Renal cortical epithelial cell (primary cell): Measurements from ENCODE around the gene CDKAL1. TPM values are rescaled to one million over a fixed set of nuclear protein-coding genes. Genes with fewer than 3 reads are reported as not detected.
"Not testable (repeated sequence)": the region's sequence is repeated elsewhere in the genome, so short reads cannot be mapped to it uniquely, and the experiment has no call there.

Experiments
- DNase-seq: peaks from one replicate; pipeline ENCODE4 v3.0.0-alpha.2; 2011; ENCODE audit warnings: low read depth
- total RNA-seq: library from RNA; depleted of rRNA; stranded (reverse); fragments of >200 nt; gene quantifications from 2 replicates; pipeline ENCODE4 v1.2.3, GENCODE V29; 2014

CDKAL1 gene
- total RNA-seq, 1 donor from 2014 or later, result 28.3 TPM

DNA sequence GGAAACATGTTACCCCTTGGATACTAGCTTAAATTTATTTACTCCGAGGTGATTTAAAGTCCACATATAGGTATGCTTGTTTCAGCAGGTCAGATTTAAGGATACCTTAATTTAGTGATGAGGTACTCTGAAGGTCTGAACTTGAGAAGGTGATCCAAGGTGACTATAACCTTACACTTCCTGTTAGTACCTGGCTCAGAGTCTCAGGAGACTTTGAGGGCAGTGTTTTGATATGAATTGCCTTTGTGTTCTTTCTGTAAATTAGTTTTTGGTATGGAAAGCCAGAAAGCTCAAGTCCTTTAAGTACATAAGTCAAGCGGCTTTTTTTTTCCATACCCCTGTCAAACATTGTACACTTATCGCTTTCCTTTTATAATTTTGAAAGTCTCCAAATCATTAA lies 489.0 kb downstream of the CDKAL1 start:
- peak; percentile 28 for DNase-seq

DNA sequence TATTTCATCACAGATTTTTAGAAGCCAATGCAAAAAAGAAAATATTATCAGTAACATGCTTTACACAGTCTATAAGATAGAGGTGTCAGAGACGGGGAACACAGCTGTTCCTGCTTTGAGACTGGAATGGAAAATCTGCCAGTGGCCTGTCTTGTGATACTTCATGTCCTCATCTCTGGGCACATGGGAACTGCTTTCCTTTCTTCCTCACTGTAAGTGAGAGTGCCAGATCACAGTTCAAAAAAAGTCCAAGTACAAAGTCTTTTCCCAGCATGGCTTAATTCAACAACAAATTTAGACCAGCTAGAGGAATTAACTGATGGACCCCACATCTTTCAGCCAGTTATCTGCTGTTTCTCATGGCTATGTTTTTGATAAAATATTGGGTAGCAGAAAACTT lies 490.4 kb downstream of the CDKAL1 start:
- no peak for DNase-seq

DNA sequence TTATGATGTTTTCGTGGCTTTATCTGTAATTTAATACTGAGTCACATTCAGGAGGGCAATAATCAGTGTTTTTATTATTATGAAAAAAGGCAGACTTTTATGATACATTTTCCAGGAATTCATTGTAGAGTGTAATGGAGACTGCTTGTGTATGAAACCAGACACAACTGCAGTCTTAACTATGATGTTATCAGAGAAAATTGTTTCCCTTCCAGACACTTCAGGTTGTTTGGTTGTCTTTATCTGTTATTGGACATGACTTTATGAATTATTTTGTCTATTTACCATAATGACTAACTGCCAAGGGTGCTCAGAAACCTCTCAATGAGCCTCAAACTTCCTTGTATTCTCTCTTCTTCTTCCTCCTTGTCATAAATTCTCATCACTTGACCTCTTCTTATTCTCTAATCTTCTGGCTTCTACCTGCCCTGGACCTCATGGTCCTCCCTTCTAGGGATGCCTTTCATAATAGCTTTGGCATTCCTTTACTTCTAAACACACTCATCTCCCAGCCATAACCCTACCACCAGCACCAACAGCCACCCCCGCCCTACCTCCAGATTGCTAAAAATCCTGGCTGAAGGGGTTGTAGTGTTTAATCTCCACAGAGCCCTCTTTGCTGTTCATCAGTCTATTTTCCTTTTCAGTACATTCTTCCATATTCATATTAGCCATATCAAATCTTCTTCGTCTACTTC lies 492.5 kb downstream of the CDKAL1 start:
- no peak for DNase-seq

DNA sequence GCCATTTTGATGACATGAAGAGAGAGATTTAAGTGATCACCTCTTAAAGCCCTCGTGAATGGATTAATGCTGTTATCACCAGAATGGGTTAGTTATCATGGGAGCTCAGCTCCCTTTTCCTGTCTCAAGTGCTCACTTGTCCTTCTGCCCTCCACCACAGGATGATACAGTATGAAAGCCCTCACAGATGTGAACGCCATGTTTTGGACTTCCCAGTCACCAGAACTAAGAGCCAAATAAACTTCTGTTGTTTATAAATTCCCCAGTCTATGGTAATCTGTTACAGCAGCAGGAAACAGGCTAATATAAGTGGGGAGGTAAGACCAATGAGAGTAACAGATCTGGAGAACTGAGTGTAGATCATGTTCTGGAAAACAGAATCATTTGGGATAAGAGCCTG lies 493.2 kb downstream of the CDKAL1 start:
- no peak for DNase-seq

DNA sequence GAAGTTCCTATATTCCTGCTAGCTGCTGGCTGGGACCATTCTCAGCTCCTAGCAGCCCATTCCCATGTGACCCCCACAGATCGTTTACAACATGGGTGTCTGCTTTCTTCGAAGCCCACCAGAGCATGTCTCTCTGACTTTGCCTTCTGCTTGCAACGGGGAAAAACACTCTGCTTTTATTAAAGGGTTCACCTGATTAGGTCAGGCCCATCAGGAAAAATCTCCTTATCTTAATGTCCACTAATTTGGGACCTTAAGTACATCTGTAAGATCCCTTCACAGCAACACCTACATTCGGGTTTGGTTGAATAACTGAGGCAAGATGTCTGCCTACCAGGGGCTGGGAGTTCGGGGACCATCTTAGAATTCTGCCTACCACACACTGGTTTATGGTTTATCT lies 496.9 kb downstream of the CDKAL1 start:
- no peak for DNase-seq

DNA sequence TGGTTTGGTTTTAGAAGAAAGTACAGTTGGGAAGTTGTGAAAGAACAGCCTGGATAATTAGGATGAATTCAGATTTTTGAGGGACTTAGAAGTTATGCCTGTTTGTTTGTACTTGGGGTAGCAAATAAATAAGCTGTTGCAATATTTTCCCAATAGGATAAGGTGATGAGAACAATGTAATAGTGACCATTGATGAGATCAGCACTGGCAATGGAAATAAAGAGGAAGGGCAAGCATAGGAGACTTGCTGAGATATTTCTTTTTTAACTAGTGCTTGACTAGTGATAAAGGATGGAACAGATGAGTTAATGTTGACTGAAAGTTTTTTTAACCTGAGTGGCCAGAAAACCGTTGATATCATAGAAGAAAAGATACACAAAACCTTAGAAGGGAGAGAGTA lies 498.8 kb downstream of the CDKAL1 start:
- no peak for DNase-seq

DNA sequence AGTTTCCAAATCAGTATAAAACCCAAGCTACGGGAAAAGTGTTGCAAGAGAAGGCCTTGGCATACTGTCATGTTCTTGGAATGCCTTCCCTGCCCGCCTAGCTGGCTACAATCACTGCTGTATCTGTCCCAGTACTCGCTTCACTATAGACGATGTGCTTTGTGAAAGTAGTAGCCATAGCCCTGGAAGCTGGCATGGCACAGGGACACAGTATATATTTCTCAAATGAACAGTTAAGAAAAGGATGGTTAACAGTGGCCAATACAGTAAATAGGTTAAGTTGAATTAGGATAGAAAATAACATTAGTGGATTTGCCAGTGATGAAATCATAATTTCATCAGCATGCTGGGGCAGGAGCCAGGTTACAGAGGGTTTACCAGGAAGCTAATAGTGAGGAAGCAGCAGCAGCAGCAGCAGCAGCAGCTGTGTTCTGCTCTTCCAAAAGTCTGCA lies 499.3 kb downstream of the CDKAL1 start:
- DNase-seq, result no peak

DNA sequence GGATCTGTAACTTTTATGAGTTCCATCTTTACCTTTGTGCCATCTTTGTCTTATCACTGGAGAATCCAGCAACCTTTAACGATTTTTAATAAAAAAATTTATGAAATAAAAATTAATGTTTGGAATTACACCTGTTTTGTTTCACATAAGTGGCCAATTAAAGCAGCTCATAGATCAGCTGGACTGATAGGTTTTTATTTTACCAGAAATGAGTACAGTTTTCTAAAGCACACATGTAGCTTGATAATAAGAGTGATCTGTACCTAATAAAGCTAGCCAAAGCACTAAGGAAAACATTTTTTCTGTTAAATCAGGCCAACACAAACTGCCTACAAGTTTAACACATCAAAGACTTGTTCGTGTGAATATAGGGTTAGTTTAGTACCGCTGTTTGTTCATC lies 500.1 kb downstream of the CDKAL1 start:
- no peak for DNase-seq

DNA sequence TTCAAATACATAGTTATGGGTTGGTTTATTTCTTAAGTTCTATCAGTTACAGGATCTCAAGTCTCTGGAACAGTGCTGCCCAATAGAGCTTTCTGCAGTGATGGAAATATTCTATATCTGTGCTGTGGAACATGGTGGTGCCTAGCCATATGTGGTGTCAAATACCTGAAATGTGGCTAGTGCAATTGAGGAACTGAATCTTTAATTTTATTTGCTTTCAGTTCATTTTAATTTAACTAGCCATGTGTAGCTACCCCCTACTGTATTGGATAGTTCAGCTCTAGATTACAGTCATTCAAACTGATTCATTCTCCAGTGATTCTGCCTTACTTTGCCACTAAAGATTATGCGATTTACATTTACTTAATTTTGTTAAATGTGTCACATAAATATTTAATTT lies 503.2 kb downstream of the CDKAL1 start:
- no peak for DNase-seq

DNA sequence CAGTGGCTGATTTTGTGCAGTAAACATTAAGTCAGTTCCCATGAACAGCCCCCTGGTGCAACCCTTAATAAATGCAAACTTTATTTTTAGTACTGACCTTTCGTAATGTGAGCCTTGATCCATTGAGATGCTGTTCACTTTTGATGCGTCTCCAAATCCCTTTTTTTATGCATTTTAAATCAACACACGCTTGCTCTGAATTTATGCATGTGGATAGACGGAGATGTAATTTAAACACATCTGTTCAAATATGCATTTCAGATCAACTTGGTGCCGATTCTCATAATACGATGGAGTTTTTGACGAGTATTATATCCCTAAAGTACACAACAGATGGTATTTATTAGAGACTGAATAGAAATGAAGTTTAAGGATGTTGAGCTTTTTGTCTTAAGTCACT lies 505.7 kb downstream of the CDKAL1 start:
- no peak for DNase-seq

DNA sequence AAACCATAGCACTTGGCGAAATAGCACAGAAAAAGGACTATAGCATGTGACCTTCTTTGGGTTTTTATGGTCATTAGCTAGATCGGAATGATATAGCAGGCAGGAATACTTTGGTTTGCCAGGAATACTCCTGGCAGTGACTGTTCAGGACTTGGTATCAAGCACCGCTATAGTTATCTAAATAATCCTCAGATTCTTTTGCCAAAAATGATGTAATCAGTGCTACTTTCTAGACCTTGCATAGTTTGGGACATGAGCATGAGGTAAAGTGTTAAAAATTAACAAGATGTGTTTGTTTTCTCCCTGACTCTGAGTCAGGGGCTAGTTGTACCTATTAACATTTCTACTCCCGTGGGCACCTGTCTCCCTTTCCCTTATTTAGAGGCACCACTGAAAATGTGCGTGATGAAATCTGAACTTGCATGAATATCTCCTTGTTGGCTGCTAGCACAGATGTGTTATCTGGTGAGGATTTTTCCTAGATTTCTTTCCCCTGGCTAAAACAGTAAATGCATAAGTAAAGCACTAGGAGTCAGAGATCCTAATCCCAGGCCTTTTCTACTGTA lies 511.0 kb downstream of the CDKAL1 start:
- peak; percentile 99 for DNase-seq

DNA sequence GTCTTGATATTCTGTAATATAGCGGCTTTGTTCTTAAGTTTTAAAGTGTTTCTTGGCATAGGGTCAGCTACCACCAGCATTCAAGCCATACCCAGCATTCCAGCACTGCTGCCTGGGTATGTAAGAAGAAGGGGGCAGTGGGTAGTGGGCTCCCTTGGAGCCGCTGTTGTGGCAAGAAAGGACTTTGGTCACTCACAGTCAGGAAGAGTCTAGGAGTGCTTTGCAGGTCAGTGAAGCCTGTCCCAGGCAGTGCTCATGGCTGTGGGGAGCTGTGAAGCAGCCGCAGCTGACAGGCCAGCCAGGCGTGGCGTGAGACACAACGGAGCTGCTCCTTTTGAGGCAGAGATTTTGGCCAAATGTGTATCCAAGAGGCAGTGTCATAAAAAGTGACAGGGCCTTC lies 512.0 kb downstream of the CDKAL1 start:
- peak; percentile 93 for DNase-seq

DNA sequence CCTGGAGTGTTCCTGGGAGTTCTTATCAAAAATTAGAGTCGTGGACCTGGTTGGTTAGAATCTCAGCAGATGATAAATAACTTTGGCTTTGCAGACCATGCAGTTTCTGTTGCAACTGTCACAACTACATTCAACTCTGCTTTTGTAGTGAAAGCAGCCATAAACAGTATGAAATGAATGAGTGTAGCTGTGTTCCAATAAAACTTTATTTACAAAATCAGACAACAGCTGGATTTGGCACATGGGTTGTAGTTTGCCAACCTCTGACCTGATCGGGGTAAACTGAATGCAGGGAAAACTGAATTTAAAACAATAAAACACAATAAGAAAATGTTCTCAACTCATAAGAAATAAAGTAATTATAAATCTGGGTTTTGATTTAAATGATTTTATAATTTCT lies 513.8 kb downstream of the CDKAL1 start:
- DNase-seq, result no peak

DNA sequence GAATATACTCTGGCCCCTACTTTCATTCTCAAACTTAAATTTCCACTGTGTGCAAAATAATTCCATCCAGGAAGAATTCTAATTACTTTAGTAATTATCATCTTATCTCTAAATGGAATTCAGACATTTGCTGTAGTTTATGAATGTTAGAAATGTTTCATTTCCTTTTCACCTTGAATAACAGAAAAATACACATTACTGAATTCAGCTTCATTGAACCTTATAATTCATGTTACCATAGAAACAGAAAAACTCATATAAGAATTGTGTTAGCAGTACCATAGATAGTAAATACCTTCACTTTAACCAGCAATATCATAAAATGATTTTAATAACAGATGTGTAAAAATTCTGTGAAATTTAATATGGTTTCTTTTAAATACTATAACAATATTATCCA lies 514.9 kb downstream of the CDKAL1 start:
- no peak for DNase-seq

DNA sequence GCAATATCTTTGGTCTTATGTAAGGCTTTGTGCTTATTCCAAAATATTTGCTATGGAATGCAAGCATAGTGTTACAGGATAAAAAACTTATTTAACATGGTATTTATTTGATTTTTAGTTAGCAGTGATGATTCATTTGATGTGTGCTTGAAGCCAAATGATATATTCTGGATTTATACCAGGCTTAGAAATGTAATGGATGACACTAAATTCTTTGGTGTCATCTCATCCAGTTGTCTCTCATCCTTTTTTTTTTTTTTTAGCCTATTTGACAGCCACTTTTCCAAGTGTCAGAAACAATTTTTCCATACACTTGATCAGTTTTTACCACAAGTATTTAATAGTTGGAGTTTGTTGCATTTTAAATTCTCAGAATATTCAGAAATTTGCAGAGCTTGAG lies 515.3 kb downstream of the CDKAL1 start:
- no peak for DNase-seq

DNA sequence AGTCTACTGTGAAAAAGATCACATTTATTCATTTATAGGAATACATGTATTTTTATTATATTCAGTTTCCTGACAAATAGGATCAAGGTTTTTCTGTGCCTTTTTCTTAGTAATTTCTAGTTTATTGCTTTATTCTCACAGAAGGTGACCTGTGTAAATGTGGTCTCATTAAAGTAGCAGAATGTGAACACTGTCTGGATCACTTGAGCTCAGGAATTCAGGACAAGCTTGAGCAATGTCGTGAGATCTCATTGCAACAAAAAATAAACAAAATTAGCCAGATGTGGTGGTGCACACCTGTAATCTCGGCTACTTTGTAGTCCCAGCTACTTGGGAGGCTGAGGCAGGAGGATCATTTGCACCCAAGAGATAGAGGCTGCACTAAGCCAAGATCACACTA lies 516.7 kb downstream of the CDKAL1 start:
- peak; percentile 90 for DNase-seq

DNA sequence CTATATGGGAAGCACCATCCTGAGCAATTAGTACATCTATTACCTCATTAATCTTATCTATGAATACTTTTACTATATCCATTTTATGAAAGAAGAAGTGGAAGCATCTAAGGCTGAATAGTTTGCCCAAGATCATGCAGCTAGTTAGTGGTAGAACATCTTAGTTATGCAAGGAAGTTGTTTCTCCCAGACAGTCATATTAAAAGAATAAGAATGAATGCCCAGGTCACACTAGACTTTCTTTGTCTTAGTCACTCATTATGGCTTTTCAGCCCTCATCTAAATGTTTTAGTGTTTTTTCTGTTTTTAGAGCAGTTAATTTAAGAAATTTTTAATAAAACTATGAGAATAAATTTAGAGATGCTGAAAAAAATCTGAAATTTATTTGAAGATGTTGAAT lies 517.5 kb downstream of the CDKAL1 start:
- DNase-seq, result no peak

DNA sequence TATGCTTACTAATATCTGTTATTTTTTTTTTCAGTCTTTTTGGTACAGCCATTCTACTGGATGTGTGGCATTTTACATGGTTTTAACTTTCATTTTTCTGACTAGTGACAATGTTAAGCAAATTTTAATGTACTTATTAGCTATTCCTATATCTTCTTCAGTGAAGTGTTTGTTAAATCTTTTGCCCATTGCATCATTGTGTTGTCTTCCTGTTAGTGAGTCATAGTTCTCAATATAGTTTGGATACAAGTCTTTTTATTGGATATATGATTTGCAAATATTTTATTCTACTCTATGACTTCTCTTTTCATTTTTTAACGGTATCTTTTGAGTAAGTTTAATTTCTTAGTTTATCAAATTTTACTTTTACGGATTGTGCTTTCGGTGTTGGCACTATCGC lies 519.4 kb downstream of the CDKAL1 start:
- DNase-seq, result peak; percentile 27

DNA sequence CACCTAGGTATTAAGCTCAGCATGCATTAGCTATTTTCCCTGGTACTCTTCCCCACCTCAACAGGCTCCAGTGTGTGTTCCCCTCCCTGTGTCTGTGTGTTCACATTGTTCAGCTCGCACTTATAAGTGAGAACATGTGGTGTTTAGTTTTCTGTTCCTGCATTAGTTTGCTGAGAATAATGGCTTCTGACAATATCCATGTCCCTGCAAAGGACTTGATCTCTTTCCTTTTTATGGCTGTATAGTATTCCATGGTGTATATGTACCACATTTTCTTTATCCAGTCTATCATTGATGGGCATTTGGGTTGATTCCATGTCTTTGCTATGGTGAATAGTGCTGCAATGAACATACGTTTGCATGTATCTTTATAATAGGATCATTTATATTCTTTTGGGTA lies 521.2 kb downstream of the CDKAL1 start:
- not testable (repeated sequence) for DNase-seq

DNA sequence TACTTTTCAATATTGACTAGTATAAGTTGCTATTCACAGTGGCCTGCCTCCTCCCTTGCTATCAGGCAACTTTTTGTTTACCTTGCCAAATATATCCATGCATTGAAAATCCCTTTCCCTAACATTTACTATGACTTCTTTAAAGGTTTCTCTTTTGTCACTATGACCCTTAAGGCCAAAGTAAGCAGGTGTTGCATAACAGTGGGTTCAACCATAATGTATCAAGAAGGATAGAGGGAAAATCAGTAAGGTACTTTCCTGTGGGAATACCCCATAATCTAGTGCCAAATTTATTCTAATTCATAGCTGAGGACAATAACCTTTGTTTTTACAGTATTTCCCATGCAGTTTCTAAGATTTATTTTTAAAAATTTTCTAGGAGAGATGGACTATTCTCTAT lies 527.6 kb downstream of the CDKAL1 start:
- DNase-seq, result no peak

DNA sequence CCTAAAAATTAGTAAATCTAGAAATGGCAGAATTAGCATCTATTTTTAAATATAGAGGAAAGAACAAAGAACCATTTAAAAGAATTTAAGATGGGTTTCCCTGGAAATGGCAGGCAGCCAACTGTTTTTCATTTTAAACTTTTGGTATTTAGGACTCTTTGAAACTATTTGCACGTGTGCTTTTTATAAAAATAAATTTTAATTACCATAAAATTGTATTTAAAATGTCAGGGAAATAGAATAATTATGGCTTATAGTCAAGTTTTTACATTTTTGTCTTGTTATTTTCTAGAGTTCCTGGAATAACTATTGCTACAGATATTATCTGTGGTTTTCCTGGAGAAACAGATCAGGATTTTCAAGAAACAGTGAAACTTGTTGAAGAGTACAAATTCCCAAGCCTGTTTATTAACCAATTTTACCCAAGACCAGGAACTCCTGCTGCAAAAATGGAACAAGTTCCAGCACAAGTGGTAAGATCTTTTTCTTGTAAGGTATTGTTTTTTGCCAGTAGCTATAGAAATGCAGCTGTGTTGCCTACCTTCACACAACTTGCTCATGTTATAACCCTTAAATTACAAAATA lies 530.6 kb downstream of the CDKAL1 start:
- DNase-seq, result peak; percentile 56

DNA sequence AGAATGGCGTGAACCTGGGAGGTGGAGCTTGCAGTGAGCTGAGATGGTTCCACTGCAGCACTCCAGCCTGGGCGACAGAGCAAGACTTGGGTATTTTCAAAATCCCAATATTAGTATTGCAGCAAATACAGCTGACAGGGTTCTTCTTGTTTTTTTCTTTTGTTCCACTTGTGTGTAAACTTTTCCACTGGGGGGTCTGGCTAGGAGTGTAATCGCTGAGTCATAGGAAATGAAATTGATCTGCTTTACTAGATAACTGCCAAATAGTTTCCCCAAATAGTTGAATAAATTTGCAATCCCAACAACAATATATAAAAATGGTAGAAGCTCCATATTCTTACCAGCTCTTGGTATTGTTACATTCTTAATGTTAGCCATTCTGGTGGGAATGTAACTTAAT lies 533.3 kb downstream of the CDKAL1 start:
- no peak for DNase-seq

DNA sequence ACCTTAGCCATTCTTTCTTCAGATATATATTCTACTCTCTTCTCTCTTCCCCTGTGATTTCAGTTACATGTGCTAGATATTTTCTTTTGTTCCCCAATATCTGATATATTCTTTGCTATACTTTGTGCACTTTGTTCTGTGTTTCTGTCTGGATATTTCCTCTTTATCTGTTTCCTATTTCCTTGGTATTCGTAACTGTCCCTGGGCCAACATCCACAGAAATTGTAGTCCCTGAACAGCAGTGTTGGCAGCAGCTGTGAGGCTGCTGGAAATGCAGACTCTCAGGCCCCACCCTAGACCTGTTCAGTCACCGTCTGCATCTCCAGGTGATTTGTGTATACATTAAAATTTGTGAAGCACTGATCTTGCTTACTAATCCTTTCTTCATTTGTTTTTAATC lies 536.4 kb downstream of the CDKAL1 start:
- no peak for DNase-seq
